Esophagus muscularis mucosa (tissue), 4 donors: ENCODE results near the gene LAPTM4A. TPM values are rescaled to one million over a fixed set of nuclear protein-coding genes. Genes with fewer than 3 reads are reported as not detected.

Source experiments
- DNase-seq: peaks from one replicate; pipeline ENCODE4 v3.0.0-alpha.2; 2017; ENCODE audit errors: extremely low spot score
- H3K27ac ChIP-seq, 4 donors: fragments of 200-600 bp; sonication (generic); replicated peaks in 1 of 4; 1 replicate in 3 of 4; 2 replicates in 1 of 4; pipeline ENCODE4 v1.5.1; 2016 to 2019; ENCODE audit warnings: mild to moderate bottlenecking in 1 of 4
- H3K27me3 ChIP-seq, 4 donors: fragments of 200-600 bp; sonication (generic); one replicate each; pipeline versions ENCODE4 v1.5.1 to v1.6.0; 2016 to 2019
- H3K36me3 ChIP-seq, 4 donors: fragments of 200-600 bp; sonication (generic); one replicate each; pipeline ENCODE4 v1.5.1; 2016 to 2019
- H3K4me1 ChIP-seq, 4 donors: fragments of 200-600 bp; sonication (generic); one replicate each; pipeline ENCODE4 v1.5.1; 2016 to 2019
- H3K4me3 ChIP-seq, 4 donors: fragments of 200-600 bp; sonication (generic); 1 replicate in 2 of 4; 2 replicates in 2 of 4; pipeline ENCODE4 v1.5.1; 2016 to 2019; ENCODE audit warnings: mild to moderate bottlenecking in 4 of 4, moderate library complexity in 1 of 4
- H3K9me3 ChIP-seq, 4 donors: fragments of 200-600 bp; sonication (generic); 1 replicate in 3 of 4; 2 replicates in 1 of 4; pipeline ENCODE4 v1.5.1; 2016 to 2019
- EP300 ChIP-seq: sonication (generic); formaldehyde crosslinking; IDR thresholded peaks from one replicate; pipeline ENCODE4 v1.6.1; 2017; ENCODE audit warnings: antibody characterized with exemption
- POLR2A ChIP-seq: fragments of 450-650 bp; IDR thresholded peaks from one replicate; pipeline ENCODE4 v1.6.1; 2017; ENCODE audit warnings: antibody characterized with exemption, moderate library complexity, mild to moderate bottlenecking, low read depth
- POLR2AphosphoS5 ChIP-seq, 2 donors: sonication (generic); formaldehyde crosslinking; IDR thresholded peaks; one replicate each; pipeline ENCODE4 v1.6.1; 2017; ENCODE audit warnings: antibody characterized with exemption in 2 of 2
- WGBS: methylation state at CpG from one replicate; pipeline ENCODE4 v1.1.5; 2018; 5-methylcytosine and 5-hydroxymethylcytosine counted together
- intact Hi-C: fragments of 100-400 bp; cut with DNase I; formaldehyde crosslinking; loops from one replicate; pipeline ENCODE4 v1.15.1; 2023
- total RNA-seq, 4 donors: library from RNA; depleted of rRNA; stranded (reverse); fragments of >200 nt; gene quantifications; one replicate each; pipeline versions ENCODE4 v1.1.0 to v1.2.1, GENCODE V29; 2016
- TF ChIP-seq, protein P1 (sequence below), 3 experiments: fragments of 200-600 bp in 2 of 3; fragments of 450-650 bp in 1 of 3; sonication (generic) in 2 of 3; IDR thresholded peaks; one replicate each; pipeline ENCODE4 v1.5.1; 2017 to 2019; ENCODE audit warnings: antibody characterized with exemption in 3 of 3, mild to moderate bottlenecking in 2 of 3, moderate library complexity in 1 of 3

Gene LAPTM4A
- total RNA-seq, 4 donors from 2014 or later: 154 to 215 (median 192) TPM

- intact Hi-C loops: no loop called here
- DNase-seq: no peak
- TF ChIP-seq POLR2A: no peak
- TF ChIP-seq POLR2AphosphoS5 (IDR thresholded peaks at IDR 0.05): peak; percentile 30 to 67
- TF ChIP-seq, protein P1, sequence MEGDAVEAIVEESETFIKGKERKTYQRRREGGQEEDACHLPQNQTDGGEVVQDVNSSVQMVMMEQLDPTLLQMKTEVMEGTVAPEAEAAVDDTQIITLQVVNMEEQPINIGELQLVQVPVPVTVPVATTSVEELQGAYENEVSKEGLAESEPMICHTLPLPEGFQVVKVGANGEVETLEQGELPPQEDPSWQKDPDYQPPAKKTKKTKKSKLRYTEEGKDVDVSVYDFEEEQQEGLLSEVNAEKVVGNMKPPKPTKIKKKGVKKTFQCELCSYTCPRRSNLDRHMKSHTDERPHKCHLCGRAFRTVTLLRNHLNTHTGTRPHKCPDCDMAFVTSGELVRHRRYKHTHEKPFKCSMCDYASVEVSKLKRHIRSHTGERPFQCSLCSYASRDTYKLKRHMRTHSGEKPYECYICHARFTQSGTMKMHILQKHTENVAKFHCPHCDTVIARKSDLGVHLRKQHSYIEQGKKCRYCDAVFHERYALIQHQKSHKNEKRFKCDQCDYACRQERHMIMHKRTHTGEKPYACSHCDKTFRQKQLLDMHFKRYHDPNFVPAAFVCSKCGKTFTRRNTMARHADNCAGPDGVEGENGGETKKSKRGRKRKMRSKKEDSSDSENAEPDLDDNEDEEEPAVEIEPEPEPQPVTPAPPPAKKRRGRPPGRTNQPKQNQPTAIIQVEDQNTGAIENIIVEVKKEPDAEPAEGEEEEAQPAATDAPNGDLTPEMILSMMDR (IDR thresholded peaks at IDR 0.05): no peak
- TF ChIP-seq EP300: no peak
- Histone ChIP-seq H3K36me3 (no peaks in the 10 kb centered on the region), H3K9me3 (no peaks in the 10 kb centered on the region), H3K27ac (peak overlapping the region; percentile 43 to 71 (median 67)), H3K27me3 (no peaks in the 10 kb centered on the region), H3K4me3 (peak overlapping the region in 2 of 4 donors; percentile 3 to 5), H3K4me1 (peaks cover 12 to 31% (median 13%) of the 10 kb centered on the region in 4 donors)
- WGBS: 43% methylated on average over 13 of the region's 14 CpGs
These were observed 20.3 kb upstream of the LAPTM4A start for GRCh38 chr2:20071397-20072383.

DNA sequence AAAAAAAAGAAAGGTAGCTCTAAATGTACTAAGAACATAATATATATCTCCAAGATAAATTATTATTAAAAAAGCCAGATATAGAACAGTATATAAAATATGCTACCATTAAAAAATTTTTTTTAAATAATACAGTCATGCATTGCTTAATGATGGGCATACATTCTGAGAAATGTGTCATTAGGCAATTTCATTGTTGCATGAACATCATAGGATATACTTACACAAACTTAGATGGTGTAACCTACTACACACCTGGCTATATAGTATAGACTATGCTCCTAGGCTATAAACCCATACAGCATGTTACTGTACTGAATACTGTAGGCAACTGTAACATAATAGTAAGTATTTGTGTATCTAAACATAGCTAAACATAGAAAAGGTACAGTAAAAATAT, 18.3 kb upstream of the LAPTM4A start:
- H3K4me3 ChIP-seq: no peak overlapping the region
- peaks cover 12 to 42% (median 22%) of the 10 kb centered on the region in 4 donors for H3K4me1 ChIP-seq
- DNase-seq: no peak
- no peaks in the 10 kb centered on the region for H3K27me3 ChIP-seq
- TF ChIP-seq, protein P1 (IDR thresholded peaks at IDR 0.05): no peak
- TF ChIP-seq POLR2AphosphoS5 (IDR thresholded peaks at IDR 0.05) (no peak), EP300 (no peak), POLR2A (no peak)
- no peaks in the 10 kb centered on the region for H3K9me3 ChIP-seq
- intact Hi-C loops: no loop called here
- H3K36me3 ChIP-seq: no peaks in the 10 kb centered on the region
- H3K27ac ChIP-seq: no peak overlapping the region

DNA sequence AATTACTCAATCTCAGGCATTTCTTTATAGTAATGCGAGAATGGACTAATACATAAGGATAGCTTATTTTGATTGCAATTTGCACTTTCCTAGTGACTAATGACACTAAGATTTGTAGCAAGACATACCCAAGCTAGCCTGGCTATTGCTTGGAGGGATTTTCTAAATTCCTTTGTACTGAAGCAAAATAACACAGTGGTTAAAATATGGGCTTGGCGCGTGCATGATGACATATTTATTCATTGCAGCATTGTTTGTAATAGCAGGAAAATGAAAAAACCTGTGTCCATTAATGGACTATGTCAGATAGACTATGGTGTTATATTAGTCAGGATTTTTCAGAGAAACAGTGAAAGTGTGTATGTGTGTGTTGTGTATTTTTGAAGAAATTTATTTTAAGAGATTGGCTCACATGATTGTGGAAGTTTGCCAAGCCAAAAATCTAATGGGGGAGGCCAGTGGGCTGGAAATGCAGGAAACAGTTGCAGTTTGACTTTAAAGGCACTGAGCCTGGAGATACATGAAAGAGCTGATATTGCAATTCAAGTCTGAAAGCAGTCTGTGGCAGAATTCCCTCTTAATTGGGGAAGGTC, 16.7 kb upstream of the LAPTM4A start:
- Histone ChIP-seq H3K4me3 (no peak overlapping the region), H3K27me3 (no peaks in the 10 kb centered on the region), H3K4me1 (peaks cover 12 to 38% (median 23%) of the 10 kb centered on the region in 4 donors), H3K27ac (peak overlapping the region in 3 of 4 donors; percentile 11 to 25 (median 23)), H3K36me3 (no peaks in the 10 kb centered on the region), H3K9me3 (no peaks in the 10 kb centered on the region)
- DNase-seq: no peak
- intact Hi-C loops: no loop called here
- no peak for TF ChIP-seq POLR2A
- WGBS: 70% methylated on average over 3 of the region's 3 CpGs

- Histone ChIP-seq H3K4me3 (no peak overlapping the region), H3K27me3 (no peaks in the 10 kb centered on the region), H3K27ac (peak overlapping the region in 3 of 4 donors; percentile 10 to 43 (median 20)), H3K36me3 (no peaks in the 10 kb centered on the region), H3K4me1 (peaks cover 2 to 32% (median 21%) of the 10 kb centered on the region in 4 donors), H3K9me3 (no peaks in the 10 kb centered on the region)
- no peak for DNase-seq
- TF ChIP-seq, protein P1 (IDR thresholded peaks at IDR 0.05): no peak
- peak in 1 of 2 donors; percentile 47 for TF ChIP-seq POLR2AphosphoS5 (IDR thresholded peaks at IDR 0.05)
- intact Hi-C loops: no loop called here
- WGBS: 32% methylated on average over 6 of the region's 6 CpGs
These were observed 14.6 kb upstream of the LAPTM4A start for GRCh38 chr2:20065885-20066602.

- no peak for TF ChIP-seq EP300
- TF ChIP-seq POLR2AphosphoS5 (IDR thresholded peaks at IDR 0.05): no peak
- TF ChIP-seq, protein P1 (IDR thresholded peaks at IDR 0.05): no peak
- TF ChIP-seq POLR2A: no peak
- H3K9me3 ChIP-seq: no peaks in the 10 kb centered on the region
- no peak for DNase-seq
- peaks cover 0 to 32% (median 19%) of the 10 kb centered on the region in 4 donors for H3K4me1 ChIP-seq
- no peak overlapping the region for H3K4me3 ChIP-seq
- intact Hi-C loops: no loop called here
- no peak overlapping the region for H3K27ac ChIP-seq
- H3K27me3 ChIP-seq: no peaks in the 10 kb centered on the region
- no peaks in the 10 kb centered on the region for H3K36me3 ChIP-seq
These were observed 13.4 kb upstream of the LAPTM4A start for GRCh38 chr2:20064841-20065240.
